Stimulated activated naive B cell treated with anti-CD40 and anti-IgM and Interleukin-4, amounts not matched to agents 10 μg/mL and 1 μg/mL and 100 μg/mL, for 72 hours (primary cell): ENCODE results near the gene ANHX.

Experiments used
- ATAC-seq, 2 donors: fragments of 150-1000 bp; cut with Tn5 transposase; replicated peaks; 2 replicates each; pipeline ENCODE4 v1.10.0; 2021; ENCODE audit warnings: moderate library complexity in 1 of 2
- DNase-seq: peaks from one replicate; pipeline ENCODE4 v3.0.0; 2021
- H3K27ac Mint-ChIP-seq: one replicate; pipeline ENCODE4 v1.8.0; 2022; ENCODE audit warnings: mild to moderate bottlenecking, mixed read lengths
- H3K27me3 Mint-ChIP-seq, 2 donors: one replicate each; pipeline ENCODE4 v1.8.0; 2022; ENCODE audit warnings: mixed read lengths in 2 of 2
- H3K36me3 Mint-ChIP-seq, 2 donors: one replicate each; pipeline ENCODE4 v1.8.0; 2022; ENCODE audit warnings: mixed read lengths in 2 of 2, mild to moderate bottlenecking in 1 of 2
- H3K4me1 Mint-ChIP-seq, 2 donors: one replicate each; pipeline ENCODE4 v1.8.0; 2022; ENCODE audit warnings: mixed read lengths in 2 of 2, mild to moderate bottlenecking in 1 of 2
- H3K4me3 Mint-ChIP-seq, 2 donors: one replicate each; pipeline ENCODE4 v1.8.0; 2022; ENCODE audit warnings: mild to moderate bottlenecking in 2 of 2, mixed read lengths in 2 of 2, moderate library complexity in 1 of 2
- H3K9me3 Mint-ChIP-seq, 2 donors: one replicate each; pipeline ENCODE4 v1.8.0; 2022; ENCODE audit warnings: mixed read lengths in 2 of 2, mild to moderate bottlenecking in 1 of 2

The ANHX gene

GRCh38 chr12:133180669-133181068 lies 55.0 kb downstream of the ANHX start:
- no peak overlapping the region for H3K4me3 Mint-ChIP-seq

GRCh38 chr12:133174901-133175300 lies 60.8 kb downstream of the ANHX start:
- DNase-seq (no peak), ATAC-seq (no peak)
- H3K27me3 Mint-ChIP-seq = peaks cover 8 to 25% of the 10 kb centered on the region in 2 donors
- H3K36me3 Mint-ChIP-seq = peaks cover 11 to 30% of the 10 kb centered on the region in 2 donors
- H3K27ac Mint-ChIP-seq = no peak overlapping the region
- no peak overlapping the region for H3K4me3 Mint-ChIP-seq
- H3K4me1 Mint-ChIP-seq = no peaks in the 10 kb centered on the region
- H3K9me3 Mint-ChIP-seq = peaks cover 41 to 45% of the 10 kb centered on the region in 2 donors

More at GRCh38 chr12:133180669-133181068, 55.0 kb downstream of the ANHX start:
- H3K4me1 Mint-ChIP-seq = peaks cover 18 to 23% of the 10 kb centered on the region in 2 donors
- ATAC-seq (no peak), DNase-seq (no peak)
- H3K36me3 Mint-ChIP-seq = peaks cover 53 to 67% of the 10 kb centered on the region in 2 donors
- H3K9me3 Mint-ChIP-seq = peaks cover 39 to 50% of the 10 kb centered on the region in 2 donors
- H3K27me3 Mint-ChIP-seq = peaks cover 0 to 11% of the 10 kb centered on the region in 2 donors
- H3K27ac Mint-ChIP-seq = no peak overlapping the region

- H3K9me3 Mint-ChIP-seq = peaks cover 35 to 38% of the 10 kb centered on the region in 2 donors
- H3K27me3 Mint-ChIP-seq = peaks cover 8 to 25% of the 10 kb centered on the region in 2 donors
- DNase-seq = no peak
- no peak for ATAC-seq
- no peak overlapping the region for H3K27ac Mint-ChIP-seq
- no peak overlapping the region for H3K4me3 Mint-ChIP-seq
- H3K36me3 Mint-ChIP-seq = peaks cover 4 to 23% of the 10 kb centered on the region in 2 donors
- H3K4me1 Mint-ChIP-seq = no peaks in the 10 kb centered on the region
These were observed 63.2 kb downstream of the ANHX start for GRCh38 chr12:133172491-133172890.
